Activated CD4-positive, alpha-beta T cell treated with anti-CD3 and anti-CD28 coated beads for 48 hours (primary cell): ENCODE measurements around the gene PLP2.
"Not testable (repeated sequence)": the region's sequence is repeated elsewhere in the genome, so short reads cannot be mapped to it uniquely, and the experiment has no call there.

Experiments
- DNase-seq: peaks from one replicate; pipeline ENCODE4 v3.0.0-alpha.2; 2020

Gene PLP2, protein sequence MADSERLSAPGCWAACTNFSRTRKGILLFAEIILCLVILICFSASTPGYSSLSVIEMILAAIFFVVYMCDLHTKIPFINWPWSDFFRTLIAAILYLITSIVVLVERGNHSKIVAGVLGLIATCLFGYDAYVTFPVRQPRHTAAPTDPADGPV

DNA sequence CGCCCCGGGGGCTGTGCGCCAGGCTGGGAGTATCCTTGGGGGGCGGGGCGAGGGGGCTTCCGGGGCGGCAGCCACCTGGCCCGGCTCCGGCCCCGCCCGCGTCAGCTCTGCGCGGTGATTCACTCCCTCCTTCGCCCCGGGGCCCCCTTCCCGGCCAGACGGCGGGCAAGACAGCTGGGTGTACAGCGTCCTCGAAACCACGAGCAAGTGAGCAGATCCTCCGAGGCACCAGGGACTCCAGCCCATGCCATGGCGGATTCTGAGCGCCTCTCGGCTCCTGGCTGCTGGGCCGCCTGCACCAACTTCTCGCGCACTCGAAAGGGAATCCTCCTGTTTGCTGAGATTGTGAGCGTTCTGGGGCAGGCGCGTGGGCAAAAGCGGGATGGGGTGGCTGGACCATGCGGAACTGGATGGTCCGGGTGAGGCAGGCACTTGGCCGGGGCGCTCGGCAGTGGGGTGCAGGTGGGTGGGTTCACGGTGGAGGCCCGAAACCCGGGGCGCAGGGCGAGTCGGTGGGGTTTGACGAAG is at the start of gene PLP2:
Gene PLP2, plus strand, starts transcription at position 147 of the 528 bp plus-strand sequence. Its CDS starts 103 bp downstream, at position 250.
- peak; percentile 82 for DNase-seq

DNA sequence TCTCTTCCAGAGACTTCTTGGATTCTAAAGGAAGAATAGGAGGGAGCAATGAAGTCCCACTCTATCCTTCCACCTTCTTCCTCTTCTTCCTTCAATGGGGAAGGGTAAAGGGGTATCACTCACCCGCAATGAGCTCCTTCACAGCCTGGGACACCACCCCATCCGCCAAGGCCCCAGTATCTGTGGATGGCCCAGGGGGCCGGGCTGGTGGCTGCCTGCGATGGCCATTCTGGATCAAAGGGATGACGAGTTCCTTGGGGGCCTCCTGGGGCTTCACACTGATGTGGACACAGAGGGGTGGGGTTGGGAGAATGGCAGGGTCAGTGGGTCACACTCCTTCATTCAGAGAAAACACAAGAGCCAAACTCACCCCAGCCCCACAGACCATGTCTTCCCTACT is 49.2 kb upstream of the PLP2 start:
- no peak for DNase-seq

DNA sequence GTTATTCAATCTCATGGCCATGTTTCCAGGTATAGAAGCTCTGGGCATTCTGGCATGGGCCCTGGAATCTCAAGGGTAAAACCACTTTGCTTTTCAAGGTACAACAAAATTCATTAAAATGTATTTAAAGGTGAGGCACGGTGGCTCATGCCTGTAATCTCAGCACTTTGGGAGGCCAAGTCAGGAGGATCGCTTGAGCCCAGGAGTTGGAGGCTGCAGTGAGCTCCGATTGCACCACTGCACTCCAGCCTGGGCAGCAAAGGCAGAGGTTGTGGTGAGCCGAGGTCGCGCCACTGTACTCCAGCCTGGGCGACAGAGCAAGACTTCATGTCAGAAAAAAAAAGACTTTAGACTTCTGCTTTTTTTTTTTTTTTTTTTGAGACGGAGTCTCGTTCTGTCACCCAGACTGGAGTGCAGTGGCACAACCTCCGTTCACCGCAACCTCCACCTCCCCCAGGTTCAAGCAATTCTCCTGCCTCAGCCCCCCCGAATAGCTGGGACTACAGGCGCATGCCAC is 43.9 kb upstream of the PLP2 start:
- not testable (repeated sequence) for DNase-seq

DNA sequence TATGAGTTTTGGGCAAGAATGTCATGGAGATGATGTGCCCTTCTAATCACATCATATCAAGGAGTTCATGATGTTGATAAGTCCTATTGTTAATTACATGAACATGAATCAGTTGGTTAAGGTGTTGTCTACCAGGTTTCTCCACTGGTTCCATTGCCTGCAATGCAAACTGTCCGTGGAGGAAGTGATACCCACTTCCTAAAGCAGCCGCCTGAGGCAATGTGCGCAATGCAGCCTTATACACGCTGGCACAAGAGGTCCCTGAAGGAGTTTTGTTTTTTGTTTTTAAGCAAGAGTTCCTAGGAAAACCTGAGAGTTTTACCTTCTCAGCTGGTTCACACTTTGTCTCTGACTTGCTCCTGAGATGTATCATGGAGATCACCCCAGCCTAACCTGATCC is 42.3 kb upstream of the PLP2 start:
- DNase-seq, result no peak

DNA sequence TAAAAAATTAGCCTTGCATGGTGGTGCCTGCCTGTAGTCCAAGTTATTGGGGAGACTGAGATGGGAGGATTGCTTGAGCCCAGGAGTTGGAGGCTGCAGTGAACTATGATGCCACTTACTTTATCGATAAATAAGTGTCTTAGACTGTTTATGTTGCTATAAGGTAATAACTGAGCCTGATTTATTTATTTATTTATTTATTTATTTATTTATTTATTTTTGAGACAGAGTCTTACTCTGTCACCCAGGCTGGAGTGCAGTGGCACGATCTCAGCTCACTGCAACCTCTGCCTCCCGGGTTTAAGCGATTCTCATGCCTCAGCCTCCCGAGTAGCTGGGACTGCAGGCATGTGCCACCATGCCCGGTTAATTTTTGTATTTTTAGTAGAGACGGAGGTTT is 39.4 kb upstream of the PLP2 start:
- DNase-seq, result not testable (repeated sequence)

DNA sequence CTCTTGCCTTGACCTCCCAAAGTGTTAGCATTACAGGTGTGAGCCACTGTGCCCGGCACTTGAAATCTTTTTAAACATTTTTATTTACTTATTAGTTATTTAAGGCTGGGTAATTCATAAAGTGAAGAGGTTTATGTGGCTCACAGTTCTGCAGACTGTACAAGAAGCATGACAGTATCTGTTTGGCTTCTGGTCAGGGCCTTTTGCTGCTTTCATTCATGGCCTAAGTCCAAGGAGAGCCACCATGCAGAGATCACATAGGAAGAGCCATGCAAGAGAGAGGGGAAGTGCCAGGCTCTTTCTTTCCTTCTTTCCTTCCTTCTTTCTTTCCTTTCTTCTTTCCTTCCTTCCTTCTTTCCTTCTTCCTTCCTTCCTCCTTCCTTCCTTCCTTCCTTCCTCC is 37.9 kb upstream of the PLP2 start:
- no peak for DNase-seq

DNA sequence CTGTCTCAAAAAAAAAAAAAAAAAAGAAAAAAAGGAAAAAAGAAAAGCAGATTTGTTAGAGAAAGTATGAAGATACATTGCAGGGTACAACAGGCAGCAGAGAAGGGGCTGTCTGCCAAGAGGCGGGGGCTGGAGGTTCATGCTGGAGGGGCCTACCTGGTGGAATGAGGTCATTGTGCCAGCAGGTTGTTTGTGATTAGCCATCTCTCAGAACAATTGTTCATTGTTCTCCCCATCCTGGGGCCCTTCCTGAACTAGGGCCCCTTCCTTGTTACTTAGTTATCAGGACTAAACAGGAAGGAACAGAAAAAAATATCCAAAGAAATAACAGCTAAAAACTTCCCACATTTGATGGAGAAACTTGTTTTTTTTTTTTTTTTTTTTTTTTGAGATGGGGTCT is 34.2 kb upstream of the PLP2 start:
- DNase-seq, result no peak

DNA sequence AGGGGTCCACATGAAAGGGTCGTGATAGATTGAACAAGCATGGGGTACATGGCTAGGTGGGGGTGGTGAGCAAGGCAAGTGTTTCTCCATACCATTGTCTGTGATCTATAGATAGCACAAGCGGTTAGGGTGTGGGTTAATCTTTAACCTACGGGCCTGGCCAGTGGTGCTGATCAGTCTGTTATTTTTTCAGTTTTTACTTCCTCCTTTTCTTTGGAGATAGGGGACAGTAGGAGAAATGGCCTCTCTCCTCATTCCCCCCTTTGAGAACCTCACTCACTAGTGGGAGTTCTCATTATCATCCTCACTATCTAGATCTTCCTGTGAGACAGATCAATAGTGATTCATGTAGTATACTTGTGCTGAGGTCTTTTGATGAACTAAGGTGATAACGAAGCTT is 32.0 kb upstream of the PLP2 start:
- DNase-seq, result no peak

DNA sequence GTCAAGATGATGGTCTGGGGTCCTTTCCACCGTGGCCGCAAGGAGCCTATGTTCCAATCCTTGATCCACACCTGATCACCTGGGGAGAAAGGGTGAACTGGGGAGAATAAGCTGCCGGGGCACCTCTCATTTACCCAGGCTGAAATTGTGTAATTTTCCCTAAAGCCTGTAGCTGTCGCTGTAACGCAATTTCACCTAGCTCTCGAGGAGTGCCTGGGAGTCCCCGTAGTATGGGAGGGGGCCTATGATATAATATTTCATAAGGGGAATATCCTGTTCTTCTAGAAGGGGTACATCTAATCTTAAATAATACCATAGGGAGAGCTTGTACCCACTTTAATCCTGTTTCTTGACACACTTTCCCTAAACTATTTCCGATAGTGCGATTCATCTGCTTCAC is 29.4 kb upstream of the PLP2 start:
- DNase-seq, result not testable (repeated sequence)

DNA sequence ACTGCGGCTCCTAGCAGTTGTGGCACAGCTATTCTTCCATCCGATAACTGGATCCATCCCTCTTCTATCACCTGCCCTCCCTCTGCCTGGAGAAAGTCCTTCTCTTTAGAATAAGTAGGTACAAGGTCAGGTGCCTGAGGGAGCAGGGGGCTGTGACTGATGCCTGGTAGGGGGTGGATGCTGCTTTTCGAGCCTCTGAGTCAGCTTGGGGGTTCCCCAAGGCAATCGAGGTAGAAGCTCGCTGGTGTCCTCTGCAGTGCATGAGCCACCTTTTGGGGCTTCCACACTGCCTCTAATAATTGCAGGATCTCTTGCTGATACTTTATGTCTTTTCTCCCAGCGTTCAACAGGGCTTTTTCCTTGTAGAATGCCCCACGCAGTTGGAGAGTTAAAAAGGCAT is 28.5 kb upstream of the PLP2 start:
- DNase-seq, result peak; percentile 27

DNA sequence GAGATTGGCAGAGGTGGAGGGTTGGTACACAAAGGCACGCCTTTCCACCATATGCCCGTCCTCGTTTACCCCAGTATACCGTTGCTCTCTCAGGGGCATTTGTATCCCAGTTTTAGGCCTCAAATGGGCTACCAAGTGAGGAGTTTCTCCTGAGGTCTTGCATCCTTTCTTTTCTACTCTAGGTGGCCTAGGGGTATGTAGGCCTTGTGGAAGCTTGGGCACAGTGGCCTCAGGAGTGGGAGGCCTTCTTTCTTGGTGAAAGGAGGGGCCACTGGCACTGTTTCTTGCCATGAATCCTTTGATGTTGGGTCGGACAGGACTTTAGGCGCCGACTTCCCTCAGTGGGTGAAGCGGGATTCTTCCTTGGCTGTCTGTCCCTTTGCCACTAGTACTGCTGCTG is 24.4 kb upstream of the PLP2 start:
- no peak for DNase-seq

DNA sequence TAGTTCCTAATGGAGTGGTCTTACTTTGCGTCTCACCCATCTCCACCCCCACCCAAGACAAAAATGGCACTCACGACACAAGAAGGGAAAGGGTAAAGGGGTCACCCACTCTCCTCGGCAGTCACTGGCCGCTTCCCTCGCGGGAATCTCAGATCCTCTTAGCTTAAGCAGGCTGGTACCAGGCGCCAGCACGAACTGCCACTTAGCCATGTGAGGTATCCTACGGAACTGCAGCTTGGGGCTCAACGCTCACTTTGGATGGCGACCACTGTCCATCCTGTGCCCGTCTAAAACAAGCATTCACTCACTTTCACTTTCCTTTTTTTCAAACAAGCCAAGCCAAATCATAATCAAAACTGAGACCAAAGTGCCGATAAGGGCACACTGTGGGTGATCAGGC is 23.8 kb upstream of the PLP2 start:
- no peak for DNase-seq

DNA sequence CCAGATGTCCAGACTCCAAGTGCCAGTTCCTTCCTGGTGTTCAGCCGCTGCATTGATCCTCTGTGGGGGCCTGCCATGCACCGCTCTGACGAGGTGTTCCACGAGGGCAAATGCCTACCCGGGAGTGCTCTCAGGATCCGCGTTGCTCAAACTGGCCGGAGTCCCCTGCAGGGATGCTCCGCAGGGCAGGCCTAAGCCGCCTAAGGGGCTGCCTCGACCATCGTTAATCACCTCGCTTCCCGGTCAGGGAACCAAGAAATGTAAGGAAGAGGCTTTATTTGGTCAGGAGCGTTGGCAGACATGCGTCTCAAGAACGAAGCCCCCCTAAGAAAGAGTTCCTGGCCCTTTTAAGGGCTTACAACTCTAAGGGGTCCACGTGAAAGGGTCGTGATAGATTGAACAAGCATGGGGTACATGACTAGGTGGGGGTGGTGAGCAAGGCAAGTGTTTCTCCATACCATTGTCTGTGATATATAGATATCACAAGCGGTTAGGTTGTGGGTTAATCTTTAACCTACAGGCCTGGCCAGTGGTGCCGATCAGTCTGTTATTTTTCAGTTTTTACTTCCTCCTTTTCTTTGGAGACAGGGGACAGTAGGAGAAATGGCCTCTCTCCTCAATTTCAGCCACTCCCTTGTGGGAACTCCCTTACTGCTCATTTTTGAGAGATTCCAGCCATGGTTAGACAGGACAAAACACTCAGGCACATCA is 23.2 kb upstream of the PLP2 start:
- not testable (repeated sequence) for DNase-seq

DNA sequence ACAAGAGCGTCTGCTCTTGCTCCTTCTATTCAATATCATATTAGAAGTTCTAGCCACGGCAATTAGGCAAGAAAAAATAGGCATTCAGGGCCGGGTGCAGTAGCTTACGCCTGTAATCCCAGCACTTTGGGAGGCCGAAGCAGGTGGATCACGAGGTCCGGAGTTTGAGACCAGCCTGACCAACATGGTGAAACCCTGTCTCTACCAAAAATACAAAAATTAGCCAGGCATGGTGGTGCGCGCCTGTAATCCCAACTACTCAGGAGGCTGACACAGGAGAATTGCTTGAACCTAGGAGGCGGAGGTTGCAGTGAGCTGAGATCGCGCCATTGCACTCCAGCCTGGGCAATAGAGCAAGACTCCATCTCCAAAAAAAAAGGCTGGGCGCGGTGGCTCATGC is 22.4 kb upstream of the PLP2 start:
- not testable (repeated sequence) for DNase-seq

DNA sequence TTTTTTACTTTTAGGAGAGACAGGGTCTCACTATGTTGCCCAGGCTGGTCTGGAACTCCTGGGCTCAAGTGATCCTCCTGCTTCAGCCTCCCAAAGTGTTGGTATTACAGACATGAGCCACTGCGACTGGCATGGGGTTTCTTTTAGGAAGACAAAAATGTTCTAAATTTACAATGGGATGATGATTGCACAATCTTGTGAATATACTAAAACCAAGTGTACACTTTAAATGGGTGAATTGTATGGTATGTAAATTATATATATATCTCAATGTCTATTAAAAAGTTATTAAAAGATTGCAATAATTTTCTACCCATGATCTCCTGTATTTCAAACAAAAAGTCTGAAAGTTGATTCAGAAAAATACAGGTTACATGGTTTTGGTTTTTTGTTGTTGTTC is 18.2 kb upstream of the PLP2 start:
- no peak for DNase-seq

DNA sequence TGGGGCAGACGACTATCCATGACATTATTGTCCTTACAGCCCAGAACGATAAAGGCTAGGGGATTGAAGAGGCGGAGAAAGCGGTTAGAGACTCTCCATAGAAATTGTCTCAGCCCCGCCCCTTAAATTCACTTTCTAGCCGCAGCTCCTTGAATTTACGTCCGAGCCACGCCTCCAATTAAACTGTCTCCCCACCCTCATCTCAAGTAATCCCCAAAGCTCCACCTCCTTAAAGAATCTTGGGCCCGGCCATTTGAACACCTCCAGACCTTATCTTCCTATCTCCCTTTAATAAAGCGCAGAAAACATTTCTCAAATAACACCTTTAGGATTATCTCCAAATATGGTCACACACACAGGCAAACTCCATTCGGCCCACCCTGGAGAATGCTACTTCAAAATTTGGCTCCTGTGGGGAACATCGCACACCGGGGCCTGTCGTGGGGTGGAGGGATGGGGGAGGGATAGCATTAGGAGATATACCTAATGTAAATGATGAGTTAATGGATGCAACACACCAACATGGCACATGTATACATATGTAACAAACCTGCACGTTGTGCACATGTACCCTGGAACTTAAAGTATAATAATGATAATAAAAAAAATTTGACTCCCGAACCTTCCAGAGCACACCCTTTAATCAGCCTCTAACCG is 16.3 kb upstream of the PLP2 start:
- DNase-seq, result peak; percentile 57

DNA sequence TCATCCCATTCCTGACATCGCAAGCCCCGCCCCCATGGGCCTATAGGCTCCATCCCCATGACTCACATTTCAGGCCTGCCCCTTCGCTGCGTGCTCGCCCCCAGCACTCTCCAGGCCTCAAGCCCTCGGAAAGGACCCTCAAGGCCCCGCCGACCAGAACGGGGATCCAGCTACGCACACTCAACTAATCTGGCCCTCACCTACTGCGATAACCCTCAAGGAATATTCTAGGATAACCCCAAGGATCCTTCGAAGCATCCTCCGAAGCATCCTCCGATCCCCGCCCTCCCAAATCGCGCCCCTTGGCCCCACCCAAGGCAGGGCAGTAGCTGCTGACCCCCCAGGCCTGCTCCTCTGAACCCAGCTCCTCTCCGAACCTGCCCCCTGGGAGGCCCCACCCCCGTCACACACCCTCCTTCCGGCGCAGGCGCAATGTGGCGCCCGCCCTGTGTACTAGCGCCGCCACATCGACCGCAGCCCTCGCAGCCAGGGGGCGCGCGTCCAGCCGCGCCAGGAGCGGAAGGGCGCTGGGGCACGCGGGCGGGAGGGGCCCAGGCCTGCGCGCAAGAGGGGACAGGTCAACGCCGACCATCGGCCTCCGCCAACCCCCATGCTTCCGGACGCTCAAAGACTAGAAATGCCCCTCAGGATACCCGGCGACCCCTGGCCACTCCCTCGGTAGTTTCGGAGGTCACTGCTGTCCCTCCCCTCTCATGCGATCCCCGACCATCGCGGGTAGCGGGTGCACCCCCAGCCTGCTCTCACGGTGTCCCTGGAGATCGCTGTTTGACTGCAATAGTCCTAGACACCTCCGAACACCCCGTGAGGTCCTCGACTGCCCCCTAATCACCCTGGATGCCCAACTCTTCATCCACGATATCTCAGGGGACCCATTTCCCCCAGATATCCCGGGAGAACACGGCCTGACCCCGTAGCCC is 15.5 kb upstream of the PLP2 start:
- DNase-seq, result peak; percentile 87

DNA sequence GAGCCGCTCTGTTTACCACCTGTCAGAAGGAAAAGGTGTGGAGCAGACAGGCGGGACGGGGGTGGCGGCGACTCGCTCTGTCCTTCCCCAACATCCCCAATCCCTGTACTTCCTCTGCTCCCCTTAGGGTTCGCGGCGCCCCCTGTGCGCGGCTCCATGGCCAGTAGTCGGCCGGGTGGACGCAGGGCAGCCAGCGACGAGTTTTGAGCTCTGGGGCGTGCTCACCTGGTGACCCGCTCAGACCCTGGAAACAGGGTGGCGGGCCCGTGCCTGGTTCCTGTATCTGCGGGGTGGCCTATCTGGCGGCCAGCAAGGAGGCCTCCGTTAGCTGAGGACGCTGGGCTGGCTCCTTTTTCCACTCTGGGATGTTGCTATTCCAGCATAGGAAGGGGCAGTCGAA is 14.5 kb upstream of the PLP2 start:
- no peak for DNase-seq

DNA sequence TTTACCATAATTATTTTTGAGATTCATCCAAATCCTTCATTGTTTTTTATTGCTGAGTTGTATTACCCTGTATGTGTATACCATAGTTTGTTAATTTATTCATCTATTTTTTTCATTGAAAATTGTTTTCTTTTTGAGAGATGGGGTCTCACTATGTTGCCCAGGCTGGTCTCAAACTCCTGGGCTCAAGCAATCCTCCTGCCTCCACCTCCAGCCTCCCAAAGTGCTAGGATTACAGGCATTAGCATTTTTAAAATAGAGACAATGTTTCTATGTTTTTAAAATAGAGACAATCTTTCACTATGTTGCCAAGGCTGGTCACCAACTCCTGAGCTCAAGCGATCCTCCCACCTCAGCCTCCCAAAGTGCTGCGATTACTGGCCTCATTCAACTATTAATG is 10.8 kb upstream of the PLP2 start:
- no peak for DNase-seq

DNA sequence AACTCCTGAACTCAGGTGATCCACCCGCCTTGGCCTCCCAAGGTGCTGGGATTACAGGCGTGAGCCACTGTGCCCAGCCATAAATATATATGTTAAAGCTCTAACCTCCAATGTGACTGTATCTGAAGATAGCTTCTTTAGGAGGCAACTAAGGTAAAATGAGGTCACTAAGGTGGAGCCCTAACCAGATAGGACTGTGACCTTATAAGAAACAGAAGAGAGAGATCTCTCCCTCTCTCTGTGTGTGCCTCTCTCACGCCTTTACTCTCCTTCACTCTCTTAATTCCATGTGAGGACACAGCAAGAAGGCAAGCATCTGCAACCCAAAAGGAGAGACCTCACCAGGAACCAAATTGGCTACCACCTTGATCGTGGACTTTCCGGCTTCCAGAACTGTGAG is 10.1 kb upstream of the PLP2 start:
- no peak for DNase-seq

DNA sequence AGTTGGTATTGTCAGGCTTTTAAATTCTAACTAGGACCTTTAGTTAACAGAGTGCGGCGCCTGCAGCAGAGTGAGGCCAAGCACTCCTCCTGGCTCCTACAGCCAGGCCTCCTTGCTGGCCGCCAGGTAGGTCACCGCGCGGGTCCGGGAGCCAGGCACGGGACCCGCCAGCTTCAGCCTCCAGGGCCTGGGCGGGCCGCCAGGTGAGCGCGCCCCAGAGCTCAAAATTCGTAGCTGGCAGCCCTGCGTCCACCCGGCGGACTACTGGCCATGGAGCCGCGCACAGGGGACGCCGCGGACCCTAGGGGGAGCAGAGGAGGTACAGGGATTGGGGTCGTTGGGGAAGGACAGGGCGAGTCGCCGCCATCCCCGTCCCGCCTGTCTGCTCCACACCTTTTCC is 9.1 kb upstream of the PLP2 start, which contains the start of gene MAGIX:
Gene MAGIX, plus strand, starts transcription at position 139 of the 400 bp plus-strand sequence. Its CDS starts 132 bp downstream, at position 271.
- DNase-seq, result no peak

DNA sequence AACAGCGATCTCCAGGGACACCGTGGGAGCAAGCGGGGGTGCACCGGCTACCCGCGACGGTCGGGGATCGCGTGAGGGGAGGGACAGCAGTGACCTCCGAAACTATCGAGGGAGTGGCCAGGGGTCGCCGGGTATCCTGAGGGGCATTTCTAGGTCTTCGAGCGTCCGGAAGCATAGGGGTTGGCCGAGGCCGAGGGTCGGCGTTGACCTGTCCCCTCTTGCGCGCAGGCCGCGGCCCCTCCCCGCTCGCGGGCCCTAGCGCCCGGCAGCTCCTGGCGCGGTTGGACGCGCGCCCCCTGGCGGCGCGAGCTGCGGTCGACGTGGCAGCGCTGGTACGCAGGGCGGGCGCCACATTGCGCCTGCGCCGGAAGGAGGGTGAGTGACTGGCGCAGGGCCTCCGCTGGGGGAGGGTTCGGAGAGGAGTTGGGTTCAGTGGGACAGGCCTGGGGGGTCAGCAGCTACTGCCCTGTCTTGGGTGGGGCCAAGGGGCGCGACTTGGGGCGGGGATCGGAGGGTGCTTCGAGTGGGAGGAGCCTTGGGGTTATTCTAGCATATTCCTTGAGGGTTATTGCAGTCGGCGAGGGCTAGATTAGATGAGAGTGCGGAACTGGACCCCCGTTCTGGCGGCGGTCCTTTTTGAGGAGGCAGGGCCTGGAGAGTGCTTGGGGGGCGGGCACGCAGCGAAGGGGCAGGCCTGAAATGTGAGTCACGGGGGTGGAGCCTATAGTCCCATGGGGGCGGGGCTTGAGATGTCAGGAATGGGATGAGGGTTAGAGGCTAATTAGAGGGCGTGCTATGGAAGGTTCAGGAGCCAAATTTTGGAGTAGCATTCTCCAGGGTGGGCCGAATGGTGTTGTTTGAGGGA is 7.9 kb upstream of the PLP2 start:
- DNase-seq, result peak; percentile 84
